ENCODE data around the gene KRTAP10-2. TPM values are rescaled to one million over a fixed set of nuclear protein-coding genes. Genes with fewer than 3 reads are reported as not detected.
A peak's percentile ranks its signal among the peaks of the same experiment; 100 is the strongest.

The KRTAP10-2 gene
- total RNA-seq, 1 experiment from 2014 or later: not detected

DNA sequence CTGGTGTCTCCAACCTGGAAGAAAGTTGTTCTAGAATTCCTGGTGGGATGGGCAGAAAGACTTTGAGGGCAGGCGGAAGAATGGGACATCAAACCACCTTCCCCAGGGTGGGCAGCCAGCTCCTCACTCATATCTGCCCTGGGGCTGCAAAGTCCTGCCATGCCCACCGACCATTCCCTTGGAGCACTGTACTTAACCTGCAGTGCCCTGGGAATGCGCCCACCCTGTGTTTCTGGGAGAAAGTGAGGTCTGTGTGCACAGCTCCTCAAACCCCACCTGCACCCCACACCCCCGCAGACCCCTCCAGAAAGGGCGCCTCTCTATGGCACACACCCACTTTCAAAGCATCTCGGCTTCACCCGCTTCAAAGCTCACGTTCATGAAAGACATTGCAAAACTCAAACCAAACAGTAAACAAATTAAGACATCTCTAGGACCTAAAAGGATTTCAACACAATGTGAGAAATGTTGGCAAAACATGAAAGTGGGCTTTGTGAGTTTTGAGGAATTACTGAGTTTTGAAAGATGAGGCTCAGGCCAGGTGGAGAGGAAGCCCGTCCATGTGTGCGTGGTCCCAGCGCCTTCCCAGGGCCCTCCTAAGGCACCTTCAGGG, 36.5 kb downstream of the KRTAP10-2 start:
- Histone ChIP-seq H2AK5ac (ENCODE audit: insufficient read length, low read length) (no peak overlapping the region), H3K4me1 (ENCODE audit: insufficient read depth, low read length) (no peaks in the 10 kb centered on the region), H3K27ac (ENCODE audit: insufficient read length, low read depth, low read length) (no peak overlapping the region), H3K9ac (ENCODE audit: extremely low read depth, insufficient read length, low read length) (no peak overlapping the region), H4K8ac (replicated peaks; ENCODE audit: insufficient read length, low read depth, low read length) (no peak overlapping the region), H3K56ac (ENCODE audit: insufficient read length, low read depth, low read length) (no peak overlapping the region), H3K18ac (ENCODE audit: insufficient read length, low read depth, low read length) (no peak overlapping the region), H3K79me2 (ENCODE audit: insufficient read depth, low read length) (no peaks in the 10 kb centered on the region), H3K4ac (ENCODE audit: low read depth, low read length) (no peak overlapping the region), H4K20me1 (ENCODE audit: control insufficient read depth, insufficient read depth, insufficient read length) (no peaks in the 10 kb centered on the region), H3K27me3 (ENCODE audit: insufficient read depth, low read length) (no peaks in the 10 kb centered on the region), H2BK120ac (ENCODE audit: low read depth, low read length, poor library complexity, severe bottlenecking) (no peak overlapping the region), H3K79me1 (ENCODE audit: insufficient read depth, low read depth, low read length, poor library complexity, severe bottlenecking) (no peaks in the 10 kb centered on the region), H4K5ac (ENCODE audit: insufficient read length, low read depth, low read length) (no peak overlapping the region), H2BK15ac (ENCODE audit: low read depth, low read length) (no peak overlapping the region), H3K14ac (ENCODE audit: insufficient read depth, low read length) (no peak overlapping the region), H3T11ph (ENCODE audit: low read length) (no peak overlapping the region), H2BK20ac (ENCODE audit: low read depth, low read length, poor library complexity, severe bottlenecking) (no peak overlapping the region), H4K91ac (ENCODE audit: insufficient read length, low read depth, low read length) (no peak overlapping the region), H3K9me3 (ENCODE audit: control insufficient read depth, low read depth, low read length) (no peaks in the 10 kb centered on the region), H3K4me2 (ENCODE audit: insufficient read depth, insufficient read length, low read length) (no peak overlapping the region), H3K23me2 (ENCODE audit: insufficient read length, low read depth, low read length, poor library complexity, severe bottlenecking) (no peaks in the 10 kb centered on the region), H2BK12ac (ENCODE audit: insufficient read length, low read depth, low read length) (no peak overlapping the region), H3K23ac (ENCODE audit: insufficient read length, low read depth, low read length) (no peak overlapping the region), H2BK5ac (ENCODE audit: insufficient read length, low read length) (no peak overlapping the region), H2AFZ (ENCODE audit: low read length) (no peak overlapping the region)
- H3K4me3 Mint-ChIP-seq: no peak overlapping the region
- H3K4me1 Mint-ChIP-seq: peaks cover under 1 to 9% of the 10 kb centered on the region in 2 experiments; a peak in 3 of 4 replicates
- H3K27me3 Mint-ChIP-seq (ENCODE audit: low read depth): peaks cover 10% of the 10 kb centered on the region
- TF ChIP-seq, protein P1, sequence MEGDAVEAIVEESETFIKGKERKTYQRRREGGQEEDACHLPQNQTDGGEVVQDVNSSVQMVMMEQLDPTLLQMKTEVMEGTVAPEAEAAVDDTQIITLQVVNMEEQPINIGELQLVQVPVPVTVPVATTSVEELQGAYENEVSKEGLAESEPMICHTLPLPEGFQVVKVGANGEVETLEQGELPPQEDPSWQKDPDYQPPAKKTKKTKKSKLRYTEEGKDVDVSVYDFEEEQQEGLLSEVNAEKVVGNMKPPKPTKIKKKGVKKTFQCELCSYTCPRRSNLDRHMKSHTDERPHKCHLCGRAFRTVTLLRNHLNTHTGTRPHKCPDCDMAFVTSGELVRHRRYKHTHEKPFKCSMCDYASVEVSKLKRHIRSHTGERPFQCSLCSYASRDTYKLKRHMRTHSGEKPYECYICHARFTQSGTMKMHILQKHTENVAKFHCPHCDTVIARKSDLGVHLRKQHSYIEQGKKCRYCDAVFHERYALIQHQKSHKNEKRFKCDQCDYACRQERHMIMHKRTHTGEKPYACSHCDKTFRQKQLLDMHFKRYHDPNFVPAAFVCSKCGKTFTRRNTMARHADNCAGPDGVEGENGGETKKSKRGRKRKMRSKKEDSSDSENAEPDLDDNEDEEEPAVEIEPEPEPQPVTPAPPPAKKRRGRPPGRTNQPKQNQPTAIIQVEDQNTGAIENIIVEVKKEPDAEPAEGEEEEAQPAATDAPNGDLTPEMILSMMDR (conservative IDR thresholded peaks at IDR 0.05): no peak
- no CpG with 5 or more reads among the region's 11 CpGs for WGBS (ENCODE audit: extremely low coverage, insufficient read length, low lambda C conversion rate)
- no peak for DNase-seq
- no peaks in the 10 kb centered on the region for H3K9me3 Mint-ChIP-seq
- peak overlapping the region in 1 of 3 experiments; percentile 10; a peak in 1 of 7 replicates for H3K27ac Mint-ChIP-seq
- H3K36me3 Mint-ChIP-seq (ENCODE audit: insufficient read depth in 1 of 3, low read depth in 3 of 3): peaks cover 2 to 9% (median 4%) of the 10 kb centered on the region in 3 experiments; a peak in 4 of 7 replicates
